ENCODE measurements around the gene NUFIP2. TPM values are rescaled to one million over a fixed set of nuclear protein-coding genes. Genes with fewer than 3 reads are reported as not detected.

The NUFIP2 gene
- total and polyA plus RNA-seq, 4 donors: 2.7 to 30.2 (median 14.5) TPM

GRCh38 chr17:29331075-29331707, 37.2 kb upstream of the NUFIP2 start:
- H3K36me3 ChIP-seq (ENCODE audit: control insufficient read depth in 4 of 4, insufficient read depth in 3 of 4, low read depth in 1 of 4, low read length in 3 of 4): no peaks in the 10 kb centered on the region
- no peak for DNase-seq (ENCODE audit: low spot score)
- no peak overlapping the region for H3K9ac ChIP-seq (ENCODE audit: low read depth in 1 of 2, low read length in 2 of 2)
- no peaks in the 10 kb centered on the region for H3K27me3 ChIP-seq (ENCODE audit: control insufficient read depth in 4 of 4, insufficient read depth in 4 of 4, low read length in 3 of 4)
- 84% methylated on average over 3 of the region's 3 CpGs for WGBS
- no peaks in the 10 kb centered on the region for H3K9me3 ChIP-seq (ENCODE audit: control insufficient read depth in 4 of 4, low read length in 3 of 4)
- no peak for TF ChIP-seq RXRA (IDR thresholded peaks at IDR 0.05)
- TF ChIP-seq TAF1 (conservative IDR thresholded peaks at IDR 0.05): no peak
- TF ChIP-seq EGR1 (IDR thresholded peaks at IDR 0.05; ENCODE audit: low read depth in 2 of 2): no peak
- no peak for TF ChIP-seq GABPA (IDR thresholded peaks at IDR 0.05 in 1 of 2, conservative IDR thresholded peaks at IDR 0.05 in 1 of 2)
- TF ChIP-seq NR2F2 (IDR thresholded peaks at IDR 0.05): no peak
- no peak for TF ChIP-seq SP1 (IDR thresholded peaks at IDR 0.05)
- TF ChIP-seq, protein P1, sequence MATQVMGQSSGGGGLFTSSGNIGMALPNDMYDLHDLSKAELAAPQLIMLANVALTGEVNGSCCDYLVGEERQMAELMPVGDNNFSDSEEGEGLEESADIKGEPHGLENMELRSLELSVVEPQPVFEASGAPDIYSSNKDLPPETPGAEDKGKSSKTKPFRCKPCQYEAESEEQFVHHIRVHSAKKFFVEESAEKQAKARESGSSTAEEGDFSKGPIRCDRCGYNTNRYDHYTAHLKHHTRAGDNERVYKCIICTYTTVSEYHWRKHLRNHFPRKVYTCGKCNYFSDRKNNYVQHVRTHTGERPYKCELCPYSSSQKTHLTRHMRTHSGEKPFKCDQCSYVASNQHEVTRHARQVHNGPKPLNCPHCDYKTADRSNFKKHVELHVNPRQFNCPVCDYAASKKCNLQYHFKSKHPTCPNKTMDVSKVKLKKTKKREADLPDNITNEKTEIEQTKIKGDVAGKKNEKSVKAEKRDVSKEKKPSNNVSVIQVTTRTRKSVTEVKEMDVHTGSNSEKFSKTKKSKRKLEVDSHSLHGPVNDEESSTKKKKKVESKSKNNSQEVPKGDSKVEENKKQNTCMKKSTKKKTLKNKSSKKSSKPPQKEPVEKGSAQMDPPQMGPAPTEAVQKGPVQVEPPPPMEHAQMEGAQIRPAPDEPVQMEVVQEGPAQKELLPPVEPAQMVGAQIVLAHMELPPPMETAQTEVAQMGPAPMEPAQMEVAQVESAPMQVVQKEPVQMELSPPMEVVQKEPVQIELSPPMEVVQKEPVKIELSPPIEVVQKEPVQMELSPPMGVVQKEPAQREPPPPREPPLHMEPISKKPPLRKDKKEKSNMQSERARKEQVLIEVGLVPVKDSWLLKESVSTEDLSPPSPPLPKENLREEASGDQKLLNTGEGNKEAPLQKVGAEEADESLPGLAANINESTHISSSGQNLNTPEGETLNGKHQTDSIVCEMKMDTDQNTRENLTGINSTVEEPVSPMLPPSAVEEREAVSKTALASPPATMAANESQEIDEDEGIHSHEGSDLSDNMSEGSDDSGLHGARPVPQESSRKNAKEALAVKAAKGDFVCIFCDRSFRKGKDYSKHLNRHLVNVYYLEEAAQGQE (IDR thresholded peaks at IDR 0.05): no peak
- TF ChIP-seq FOXA2 (IDR thresholded peaks at IDR 0.05): no peak
- no peak for TF ChIP-seq HNF4G (IDR thresholded peaks at IDR 0.05)
- no peak for TF ChIP-seq ZBTB33 (IDR thresholded peaks at IDR 0.05)
- no peak for TF ChIP-seq FOXA1 (IDR thresholded peaks at IDR 0.05)
- H3K4me3 ChIP-seq (ENCODE audit: low read depth in 1 of 3, low read length in 3 of 3): no peak overlapping the region
- H3K4me1 ChIP-seq (ENCODE audit: control insufficient read depth in 4 of 4, insufficient read depth in 4 of 4, low read length in 3 of 4): no peaks in the 10 kb centered on the region
- H3K27ac ChIP-seq (ENCODE audit: low read depth in 1 of 2, low read length in 2 of 2): no peak overlapping the region

DNA sequence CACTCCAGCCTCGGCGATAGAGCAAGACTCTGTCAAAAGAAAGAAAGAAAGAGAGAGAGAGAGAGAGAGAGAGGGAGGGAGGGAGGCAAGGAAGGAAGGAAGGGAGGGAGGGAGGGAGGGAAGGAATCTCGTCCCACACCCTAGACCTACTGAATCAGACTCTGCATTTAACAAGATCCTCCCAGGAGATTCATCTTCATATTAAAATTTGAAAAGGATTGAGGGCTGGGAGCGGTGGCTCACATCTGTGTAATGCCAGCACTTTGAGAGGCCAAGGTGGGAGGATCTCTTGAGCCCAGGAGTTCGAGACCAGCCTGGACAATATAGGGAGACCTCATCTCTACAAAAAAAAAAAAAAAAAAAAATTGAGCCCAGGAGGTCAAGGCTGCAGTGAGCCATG, 33.5 kb upstream of the NUFIP2 start:
- DNase-seq (ENCODE audit: low spot score): no peak
- Histone ChIP-seq H3K27me3 (ENCODE audit: control insufficient read depth in 4 of 4, insufficient read depth in 4 of 4, low read length in 3 of 4) (no peaks in the 10 kb centered on the region), H3K9ac (ENCODE audit: low read depth in 1 of 2, low read length in 2 of 2) (no peak overlapping the region), H3K9me3 (ENCODE audit: control insufficient read depth in 4 of 4, low read length in 3 of 4) (no peaks in the 10 kb centered on the region), H3K27ac (ENCODE audit: low read depth in 1 of 2, low read length in 2 of 2) (no peak overlapping the region), H3K36me3 (ENCODE audit: control insufficient read depth in 4 of 4, insufficient read depth in 3 of 4, low read depth in 1 of 4, low read length in 3 of 4) (no peaks in the 10 kb centered on the region), H3K4me3 (ENCODE audit: low read depth in 1 of 3, low read length in 3 of 3) (no peak overlapping the region), H3K4me1 (ENCODE audit: control insufficient read depth in 4 of 4, insufficient read depth in 4 of 4, low read length in 3 of 4) (no peaks in the 10 kb centered on the region)
- 86% methylated on average over 5 of the region's 5 CpGs for WGBS
- TF ChIP-seq, protein P2, sequence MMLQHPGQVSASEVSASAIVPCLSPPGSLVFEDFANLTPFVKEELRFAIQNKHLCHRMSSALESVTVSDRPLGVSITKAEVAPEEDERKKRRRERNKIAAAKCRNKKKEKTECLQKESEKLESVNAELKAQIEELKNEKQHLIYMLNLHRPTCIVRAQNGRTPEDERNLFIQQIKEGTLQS (IDR thresholded peaks at IDR 0.05): no peak
- TF ChIP-seq RXRA (IDR thresholded peaks at IDR 0.05) (no peak), HNF4G (IDR thresholded peaks at IDR 0.05) (no peak), FOXA1 (IDR thresholded peaks at IDR 0.05) (no peak), SP1 (IDR thresholded peaks at IDR 0.05) (no peak), YY1 (IDR thresholded peaks at IDR 0.05) (no peak), HNF4A (conservative IDR thresholded peaks at IDR 0.05) (no peak), NR2F2 (IDR thresholded peaks at IDR 0.05) (no peak), GABPA (IDR thresholded peaks at IDR 0.05 in 1 of 2, conservative IDR thresholded peaks at IDR 0.05 in 1 of 2) (no peak), FOXA2 (IDR thresholded peaks at IDR 0.05) (no peak), RAD21 (IDR thresholded peaks at IDR 0.05) (no peak), JUND (IDR thresholded peaks at IDR 0.05) (no peak), ZBTB33 (IDR thresholded peaks at IDR 0.05) (no peak), EGR1 (IDR thresholded peaks at IDR 0.05; ENCODE audit: low read depth in 2 of 2) (no peak)
- TF ChIP-seq, protein P3, sequence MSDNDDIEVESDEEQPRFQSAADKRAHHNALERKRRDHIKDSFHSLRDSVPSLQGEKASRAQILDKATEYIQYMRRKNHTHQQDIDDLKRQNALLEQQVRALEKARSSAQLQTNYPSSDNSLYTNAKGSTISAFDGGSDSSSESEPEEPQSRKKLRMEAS (IDR thresholded peaks at IDR 0.05): no peak
- TF ChIP-seq, protein P1 (IDR thresholded peaks at IDR 0.05): no peak
- TF ChIP-seq, protein P4, sequence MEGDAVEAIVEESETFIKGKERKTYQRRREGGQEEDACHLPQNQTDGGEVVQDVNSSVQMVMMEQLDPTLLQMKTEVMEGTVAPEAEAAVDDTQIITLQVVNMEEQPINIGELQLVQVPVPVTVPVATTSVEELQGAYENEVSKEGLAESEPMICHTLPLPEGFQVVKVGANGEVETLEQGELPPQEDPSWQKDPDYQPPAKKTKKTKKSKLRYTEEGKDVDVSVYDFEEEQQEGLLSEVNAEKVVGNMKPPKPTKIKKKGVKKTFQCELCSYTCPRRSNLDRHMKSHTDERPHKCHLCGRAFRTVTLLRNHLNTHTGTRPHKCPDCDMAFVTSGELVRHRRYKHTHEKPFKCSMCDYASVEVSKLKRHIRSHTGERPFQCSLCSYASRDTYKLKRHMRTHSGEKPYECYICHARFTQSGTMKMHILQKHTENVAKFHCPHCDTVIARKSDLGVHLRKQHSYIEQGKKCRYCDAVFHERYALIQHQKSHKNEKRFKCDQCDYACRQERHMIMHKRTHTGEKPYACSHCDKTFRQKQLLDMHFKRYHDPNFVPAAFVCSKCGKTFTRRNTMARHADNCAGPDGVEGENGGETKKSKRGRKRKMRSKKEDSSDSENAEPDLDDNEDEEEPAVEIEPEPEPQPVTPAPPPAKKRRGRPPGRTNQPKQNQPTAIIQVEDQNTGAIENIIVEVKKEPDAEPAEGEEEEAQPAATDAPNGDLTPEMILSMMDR (IDR thresholded peaks at IDR 0.05; ENCODE audit: low read depth, low read length, missing input control): no peak
